Left ventricle myocardium inferior (tissue), 1 donor: ENCODE measurements around the gene TMEM120B. TPM values are rescaled to one million over a fixed set of nuclear protein-coding genes. Genes with fewer than 3 reads are reported as not detected.
A peak's percentile ranks its signal among the peaks of the same experiment; 100 is the strongest.
"Not testable (repeated sequence)": the region's sequence is repeated elsewhere in the genome, so short reads cannot be mapped to it uniquely, and the experiment has no call there.

ENCODE experiments used
- DNase-seq: peaks from one replicate; pipeline ENCODE4 v3.0.0-alpha.2; 2020
- H3K27ac ChIP-seq: fragments of 200-600 bp; replicated peaks from 2 replicates; pipeline ENCODE4 v1.8.0; 2021
- H3K27me3 ChIP-seq: fragments of 200-600 bp; 2 replicates; pipeline ENCODE4 v1.8.0; 2021; ENCODE audit warnings: low read depth
- H3K36me3 ChIP-seq: fragments of 200-600 bp; 2 replicates; pipeline ENCODE4 v1.8.0; 2021
- H3K4me1 ChIP-seq: fragments of 200-600 bp; 2 replicates; pipeline ENCODE4 v1.8.0; 2021
- H3K4me3 ChIP-seq: fragments of 200-600 bp; 2 replicates; pipeline ENCODE4 v1.8.0; 2021; ENCODE audit warnings: mild to moderate bottlenecking, moderate library complexity
- H3K9me3 ChIP-seq: fragments of 200-600 bp; replicated peaks from 2 replicates; pipeline ENCODE4 v1.8.0; 2021
- intact Hi-C: fragments of 100-400 bp; cut with micrococcal nuclease; formaldehyde crosslinking; loops from one replicate; pipeline ENCODE4 v1.11.0; 2022
- total RNA-seq: library from RNA; stranded (reverse); fragmentation: NEBNext Ultra II Directional; extraction: Animal tissue kit (Norgen Biotek cat#: 25700); gene quantifications from one replicate; pipeline ENCODE4 v1.2.1, GENCODE V29; 2021
- TF ChIP-seq, protein P1 (sequence below): fragments of 200-600 bp; IDR thresholded peaks from 2 replicates; pipeline ENCODE4 v1.8.0; 2021; ENCODE audit warnings: antibody characterized with exemption, mild to moderate bottlenecking, borderline replicate concordance
- donor health status: DM: no; HTN: yes; CAD: no; lungs with severe emphysema.

Gene TMEM120B
- total RNA-seq, 1 donor from 2014 or later: 9.2 TPM

DNA sequence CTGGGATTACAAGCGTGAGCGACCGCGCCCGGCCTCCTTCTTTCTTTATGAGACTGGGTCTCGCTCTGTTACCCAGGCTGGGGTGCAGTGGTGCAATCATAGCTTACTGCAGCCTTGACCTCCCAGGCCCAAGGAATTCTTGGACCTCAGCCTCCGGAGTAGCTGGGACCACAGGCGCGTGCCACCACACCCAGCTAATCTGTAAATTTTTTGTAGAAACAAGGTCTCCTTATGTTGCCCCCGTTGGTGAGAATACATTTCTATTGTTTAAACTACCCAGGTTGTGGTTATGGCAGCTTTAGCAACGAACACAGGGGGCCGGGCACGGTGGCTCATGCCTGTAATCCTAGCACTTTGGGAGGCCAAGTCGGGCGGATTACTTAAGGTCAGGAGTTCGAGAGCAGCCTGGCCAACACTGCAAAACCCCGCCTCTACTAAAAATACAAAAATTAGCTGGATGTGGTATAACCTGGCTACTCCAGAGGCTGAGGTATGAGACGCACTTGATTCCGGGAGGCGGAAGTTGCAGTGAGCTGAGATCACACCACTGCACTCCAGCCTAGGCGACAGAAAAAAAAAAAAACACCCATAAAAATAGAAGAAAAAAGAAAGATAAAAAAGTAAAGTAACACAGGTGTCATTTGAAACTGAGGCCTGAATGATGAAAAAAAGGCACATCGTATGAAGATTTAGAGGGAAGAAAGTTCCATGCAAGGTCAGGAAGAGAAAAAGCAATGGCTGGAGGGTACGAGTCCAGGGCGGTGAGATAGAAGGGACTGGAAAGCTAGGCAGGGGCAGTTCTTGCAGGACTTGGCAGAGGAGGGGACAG, 977 bp upstream of the TMEM120B start:
- TF ChIP-seq, protein P1, sequence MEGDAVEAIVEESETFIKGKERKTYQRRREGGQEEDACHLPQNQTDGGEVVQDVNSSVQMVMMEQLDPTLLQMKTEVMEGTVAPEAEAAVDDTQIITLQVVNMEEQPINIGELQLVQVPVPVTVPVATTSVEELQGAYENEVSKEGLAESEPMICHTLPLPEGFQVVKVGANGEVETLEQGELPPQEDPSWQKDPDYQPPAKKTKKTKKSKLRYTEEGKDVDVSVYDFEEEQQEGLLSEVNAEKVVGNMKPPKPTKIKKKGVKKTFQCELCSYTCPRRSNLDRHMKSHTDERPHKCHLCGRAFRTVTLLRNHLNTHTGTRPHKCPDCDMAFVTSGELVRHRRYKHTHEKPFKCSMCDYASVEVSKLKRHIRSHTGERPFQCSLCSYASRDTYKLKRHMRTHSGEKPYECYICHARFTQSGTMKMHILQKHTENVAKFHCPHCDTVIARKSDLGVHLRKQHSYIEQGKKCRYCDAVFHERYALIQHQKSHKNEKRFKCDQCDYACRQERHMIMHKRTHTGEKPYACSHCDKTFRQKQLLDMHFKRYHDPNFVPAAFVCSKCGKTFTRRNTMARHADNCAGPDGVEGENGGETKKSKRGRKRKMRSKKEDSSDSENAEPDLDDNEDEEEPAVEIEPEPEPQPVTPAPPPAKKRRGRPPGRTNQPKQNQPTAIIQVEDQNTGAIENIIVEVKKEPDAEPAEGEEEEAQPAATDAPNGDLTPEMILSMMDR: no peak
- no peaks in the 10 kb centered on the region for H3K36me3 ChIP-seq
- no peak for DNase-seq
- peak overlapping the region; percentile 100 for H3K4me3 ChIP-seq
- no peaks in the 10 kb centered on the region for H3K27me3 ChIP-seq
- peaks cover 35% of the 10 kb centered on the region for H3K4me1 ChIP-seq
- H3K9me3 ChIP-seq: no peaks in the 10 kb centered on the region
- H3K27ac ChIP-seq: peak overlapping the region; percentile 97
- intact Hi-C loops: no loop called here

DNA sequence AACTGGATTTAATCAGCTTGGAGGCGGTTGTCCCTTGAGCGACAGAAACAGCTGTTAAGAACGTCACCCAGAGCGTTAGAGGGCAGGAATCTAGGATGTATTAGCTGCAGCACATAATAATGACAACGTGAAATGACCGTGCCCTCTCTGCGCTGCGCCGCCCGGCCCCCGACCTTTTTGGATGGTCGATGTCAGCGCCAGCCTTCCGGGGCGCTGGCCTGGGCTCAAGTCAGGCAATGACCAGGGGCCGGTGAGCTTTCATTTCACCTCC, 427 bp upstream of the TMEM120B start:
- Histone ChIP-seq H3K36me3 (no peaks in the 10 kb centered on the region), H3K27ac (peak overlapping the region; percentile 97), H3K9me3 (no peaks in the 10 kb centered on the region), H3K27me3 (no peaks in the 10 kb centered on the region), H3K4me3 (peak overlapping the region; percentile 100), H3K4me1 (peaks cover 35% of the 10 kb centered on the region)
- peak; percentile 41 for DNase-seq
- TF ChIP-seq, protein P1: no peak
- intact Hi-C loops: no loop called here

DNA sequence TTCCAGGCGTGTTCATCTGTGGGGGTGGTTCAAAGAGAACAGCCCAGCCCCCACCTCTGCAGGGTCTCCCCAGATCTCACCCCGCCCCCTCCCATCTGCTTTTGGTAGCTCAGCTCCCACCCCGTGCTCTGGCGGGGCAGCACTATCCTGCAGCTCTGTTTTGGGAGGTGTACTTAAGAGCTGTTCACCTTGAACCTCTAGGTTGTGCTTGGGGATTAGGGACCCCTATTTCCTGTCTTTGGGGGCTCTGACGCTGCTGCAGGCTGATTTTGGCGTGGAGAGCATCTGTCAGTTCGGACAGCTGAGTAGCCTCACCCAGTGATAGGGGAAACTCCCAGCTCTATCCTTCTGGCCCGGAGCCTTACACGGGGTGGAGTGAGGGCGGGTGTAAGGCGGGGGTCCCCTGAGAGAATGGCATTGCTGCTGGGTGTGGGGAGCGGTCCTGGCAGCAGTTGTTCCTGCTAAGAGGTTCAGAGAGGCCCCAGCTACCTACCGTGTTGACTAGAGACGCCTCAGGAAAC, 765 bp downstream of the TMEM120B start:
- peaks cover 35% of the 10 kb centered on the region for H3K4me1 ChIP-seq
- peak overlapping the region; percentile 97 for H3K27ac ChIP-seq
- intact Hi-C loops: no loop called here

DNA sequence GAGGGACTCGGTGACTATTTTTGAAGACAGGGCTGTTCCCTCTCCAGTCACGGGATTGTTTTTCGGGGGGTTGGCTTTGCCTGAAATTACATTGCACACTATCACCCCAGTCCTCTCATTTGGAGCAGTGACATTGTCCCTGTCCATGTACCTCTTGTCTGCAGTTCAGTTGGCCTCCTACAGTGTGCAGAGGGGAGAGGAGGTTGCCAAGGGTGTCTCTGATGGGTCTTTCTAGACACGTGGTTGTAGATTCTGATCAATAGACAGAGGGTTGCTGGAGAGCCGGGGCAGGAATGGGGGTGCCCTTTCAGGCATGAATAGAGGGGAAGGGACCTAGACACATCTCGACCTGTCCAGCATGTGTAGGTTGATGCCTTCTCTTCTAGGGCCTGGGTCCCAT, 1.2 kb downstream of the TMEM120B start:
- H3K4me1 ChIP-seq: peaks cover 35% of the 10 kb centered on the region
- no peak for DNase-seq
- intact Hi-C loops: no loop called here
- TF ChIP-seq, protein P1: no peak
- H3K9me3 ChIP-seq: no peaks in the 10 kb centered on the region
- peak overlapping the region; percentile 100 for H3K4me3 ChIP-seq
- H3K27ac ChIP-seq: peak overlapping the region; percentile 97
- no peaks in the 10 kb centered on the region for H3K27me3 ChIP-seq
- no peaks in the 10 kb centered on the region for H3K36me3 ChIP-seq

More for the DNA sequence above, 765 bp downstream of the TMEM120B start:
- no peaks in the 10 kb centered on the region for H3K36me3 ChIP-seq
- DNase-seq: peak; percentile 43
- H3K9me3 ChIP-seq: no peaks in the 10 kb centered on the region
- TF ChIP-seq, protein P1: no peak
- no peaks in the 10 kb centered on the region for H3K27me3 ChIP-seq
- peak overlapping the region; percentile 100 for H3K4me3 ChIP-seq

DNA sequence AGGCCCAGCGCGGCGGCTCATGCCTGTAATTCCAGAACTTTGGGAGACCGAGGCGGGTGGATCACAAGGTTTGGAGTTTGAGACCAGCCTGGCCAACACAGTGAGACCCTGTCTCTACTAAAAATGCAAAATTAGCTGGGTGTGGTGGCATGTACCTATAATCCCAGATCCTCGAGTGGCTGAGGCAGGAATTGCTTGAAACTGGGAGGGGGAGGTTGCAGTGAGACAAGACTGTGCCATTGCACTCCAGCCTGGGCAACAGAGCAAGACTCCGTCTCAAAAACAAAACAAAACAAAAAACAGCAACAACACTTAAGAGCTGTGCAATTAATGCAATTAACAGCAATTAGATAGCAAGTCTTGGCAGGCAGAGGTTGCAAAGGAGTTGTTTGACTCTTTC, 2.5 kb downstream of the TMEM120B start:
- intact Hi-C loops, H3K36me3 ChIP-seq, H3K4me3 ChIP-seq, DNase-seq, H3K9me3 ChIP-seq, H3K27me3 ChIP-seq: not testable (repeated sequence)
- Histone ChIP-seq H3K4me1 (peaks cover 35% of the 10 kb centered on the region), H3K27ac (peak overlapping the region; percentile 97)

DNA sequence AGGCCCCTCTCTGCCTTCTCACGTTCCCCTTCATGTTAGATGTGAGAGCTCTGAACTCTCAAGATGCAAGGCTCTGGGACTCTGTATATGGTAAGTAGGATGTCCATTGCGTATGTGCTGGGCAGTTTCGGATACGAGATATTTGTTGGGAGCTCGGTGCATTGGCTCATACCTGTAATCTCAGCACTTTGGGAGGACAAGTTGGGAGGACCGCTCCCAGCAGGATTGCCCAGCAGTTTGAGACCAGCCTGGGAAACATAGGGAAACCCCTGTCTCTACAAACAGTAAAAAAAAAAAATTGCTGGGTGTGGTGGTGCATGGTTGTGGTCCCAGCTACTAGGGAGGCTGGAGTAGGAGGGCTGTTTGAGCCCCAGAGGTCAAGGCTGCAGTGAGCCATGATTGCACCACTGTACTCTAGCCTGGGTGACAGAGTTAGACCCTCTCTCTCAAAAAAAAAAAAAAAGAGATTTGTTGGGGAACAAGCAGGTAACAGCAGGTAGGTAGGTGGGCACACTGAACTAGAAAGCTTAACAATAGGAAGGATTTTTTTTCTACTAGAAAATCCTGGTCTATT, 3.4 kb downstream of the TMEM120B start:
- Histone ChIP-seq H3K4me3 (no peak overlapping the region), H3K36me3 (no peaks in the 10 kb centered on the region), H3K4me1 (peaks cover 35% of the 10 kb centered on the region), H3K9me3 (no peaks in the 10 kb centered on the region), H3K27me3 (no peaks in the 10 kb centered on the region), H3K27ac (no peak overlapping the region)
- DNase-seq: no peak
- intact Hi-C loops: no loop called here
- TF ChIP-seq, protein P1: no peak
